T-helper 22 cell (primary cell): ENCODE results near the gene KLK8.
"Not testable (repeated sequence)": the region's sequence is repeated elsewhere in the genome, so short reads cannot be mapped to it uniquely, and the experiment has no call there.

ENCODE experiments used
- DNase-seq: peaks from one replicate; pipeline ENCODE4 v3.0.0-alpha.2; 2020; ENCODE audit warnings: low read depth

KLK8 gene

DNA sequence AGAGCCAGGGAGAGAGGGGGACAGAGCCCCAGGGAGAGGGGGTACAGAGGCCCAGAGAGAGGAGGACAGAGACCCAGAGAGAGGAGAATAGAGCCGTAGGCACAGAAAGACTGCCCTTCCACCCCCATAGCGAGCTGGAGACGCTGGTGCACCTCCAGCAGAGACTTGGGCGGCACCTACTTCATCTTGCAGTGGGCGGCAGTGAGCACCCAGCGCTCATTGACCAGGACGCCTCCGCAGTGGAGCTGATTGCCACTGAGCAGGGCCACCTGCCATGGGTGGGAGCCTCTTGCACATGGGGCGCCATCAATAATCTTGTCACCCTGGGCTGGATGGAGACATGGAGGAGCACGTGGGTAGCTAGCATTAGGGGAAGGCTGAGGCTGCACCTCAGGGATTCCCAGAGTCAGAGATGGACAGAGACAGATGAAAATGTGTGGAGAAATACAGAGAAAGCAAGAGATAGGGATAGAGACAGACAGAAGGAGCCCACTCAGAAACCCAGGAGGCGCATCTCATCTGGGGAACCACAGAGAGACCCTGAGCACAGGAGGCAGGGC, 19.7 kb downstream of the KLK8 start:
- DNase-seq, result no peak

DNA sequence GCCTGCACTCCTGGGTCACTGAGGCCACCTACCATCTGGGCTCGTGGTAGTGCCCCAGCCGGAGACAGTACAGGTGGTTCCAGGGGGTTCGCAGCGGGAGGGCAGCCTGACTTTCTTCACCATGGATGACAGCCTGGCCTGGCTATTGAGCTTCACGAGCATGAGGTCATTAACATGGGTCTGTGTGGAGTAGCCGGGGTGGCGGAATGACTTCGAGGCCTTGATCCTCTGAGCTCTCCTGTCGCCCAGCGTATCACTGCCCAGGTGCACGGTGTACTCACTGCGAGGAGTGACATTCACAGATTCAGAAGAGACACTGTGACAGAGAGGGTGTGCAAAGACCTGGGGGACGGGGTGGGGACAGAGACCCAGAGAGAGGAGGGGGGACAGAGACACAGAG, 21.2 kb downstream of the KLK8 start:
- no peak for DNase-seq

DNA sequence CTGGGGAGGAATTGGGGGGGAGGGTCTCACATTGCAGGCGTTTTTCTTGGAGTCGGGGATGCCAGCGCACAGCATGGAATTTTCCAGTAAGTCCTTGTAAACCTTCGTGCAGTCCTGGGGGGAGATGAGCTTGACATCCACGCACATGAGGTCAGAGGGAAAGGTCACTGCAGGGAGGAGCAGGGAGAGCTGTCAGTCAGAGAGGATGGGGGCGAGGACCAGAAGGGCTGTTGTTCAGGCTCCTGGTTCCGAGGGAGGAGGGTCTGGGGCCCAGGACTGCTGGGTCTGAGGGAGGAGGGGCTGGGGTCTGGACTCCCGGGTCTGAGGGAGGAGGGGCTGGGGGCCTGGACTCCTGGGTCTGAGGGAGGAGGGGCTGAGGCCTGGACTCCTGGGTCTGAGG, 21.6 kb downstream of the KLK8 start:
- DNase-seq, result no peak

DNA sequence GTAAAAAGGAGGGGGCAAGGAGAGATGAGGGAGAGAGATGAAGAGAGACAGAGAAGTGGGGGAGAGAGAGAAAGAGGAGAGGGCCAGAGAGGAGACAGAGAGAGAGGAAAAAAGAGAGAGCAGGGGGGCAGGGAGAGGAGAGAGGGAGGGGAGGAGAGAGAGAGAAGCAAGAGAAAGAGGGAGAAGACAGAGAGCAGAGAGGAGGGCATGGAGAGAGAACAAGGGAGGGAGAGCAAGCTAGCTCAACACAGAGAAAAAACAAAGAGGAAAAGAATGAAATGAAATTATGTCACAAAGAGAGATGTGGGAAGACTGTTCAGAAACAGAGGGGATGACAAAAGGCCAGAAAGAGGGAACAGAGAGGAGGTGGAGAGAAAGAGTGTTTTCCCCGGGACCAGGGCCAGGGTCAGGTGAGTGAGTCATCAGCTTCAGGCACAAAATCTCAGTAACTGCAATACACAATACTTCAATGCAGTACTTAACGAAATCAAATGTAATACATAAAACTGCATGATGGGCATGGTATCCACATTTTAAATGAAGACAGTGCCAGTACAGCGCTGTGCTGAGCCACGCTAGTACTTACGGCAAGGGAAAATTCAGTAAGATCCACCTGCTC, 22.5 kb downstream of the KLK8 start:
- no peak for DNase-seq

DNA sequence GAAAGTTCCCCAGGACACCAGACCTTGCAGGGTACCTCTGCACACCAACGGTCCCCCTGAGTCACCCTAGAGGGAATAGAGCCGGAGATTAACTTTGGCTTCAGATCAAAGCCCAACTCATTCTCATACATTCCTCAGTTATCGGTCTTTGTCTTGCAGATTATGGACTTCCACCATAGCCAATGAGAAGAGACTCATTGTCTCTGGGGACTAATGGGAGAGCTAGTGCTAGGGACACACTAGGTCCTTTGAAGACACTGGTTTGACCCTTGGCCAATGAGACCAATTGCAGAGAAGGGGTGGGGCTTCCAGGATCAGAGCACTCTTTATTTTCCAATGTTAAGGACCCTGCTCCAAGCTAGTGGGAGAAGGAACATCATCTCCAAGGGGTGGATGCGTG, 23.8 kb downstream of the KLK8 start:
- DNase-seq, result no peak

DNA sequence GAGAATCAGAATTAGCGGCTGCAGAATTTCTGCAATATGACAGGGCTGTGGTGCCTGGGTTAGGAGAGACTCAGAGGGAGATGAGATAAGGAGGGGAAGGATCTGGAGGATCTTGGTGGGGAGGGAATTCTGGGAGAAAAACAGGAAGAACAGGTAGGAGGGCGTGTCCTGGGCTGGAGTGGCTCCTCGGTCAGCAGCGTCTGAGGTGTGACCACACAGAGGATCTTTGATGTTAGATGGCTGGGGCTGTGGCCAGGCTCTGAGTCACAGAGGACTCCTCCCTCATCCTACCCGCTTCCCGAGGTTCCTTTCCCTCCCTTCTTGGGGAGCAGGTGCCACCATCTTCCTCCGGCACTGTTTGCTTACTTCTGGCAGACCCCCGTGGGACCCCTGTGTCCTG, 25.6 kb downstream of the KLK8 start:
- DNase-seq, result no peak

DNA sequence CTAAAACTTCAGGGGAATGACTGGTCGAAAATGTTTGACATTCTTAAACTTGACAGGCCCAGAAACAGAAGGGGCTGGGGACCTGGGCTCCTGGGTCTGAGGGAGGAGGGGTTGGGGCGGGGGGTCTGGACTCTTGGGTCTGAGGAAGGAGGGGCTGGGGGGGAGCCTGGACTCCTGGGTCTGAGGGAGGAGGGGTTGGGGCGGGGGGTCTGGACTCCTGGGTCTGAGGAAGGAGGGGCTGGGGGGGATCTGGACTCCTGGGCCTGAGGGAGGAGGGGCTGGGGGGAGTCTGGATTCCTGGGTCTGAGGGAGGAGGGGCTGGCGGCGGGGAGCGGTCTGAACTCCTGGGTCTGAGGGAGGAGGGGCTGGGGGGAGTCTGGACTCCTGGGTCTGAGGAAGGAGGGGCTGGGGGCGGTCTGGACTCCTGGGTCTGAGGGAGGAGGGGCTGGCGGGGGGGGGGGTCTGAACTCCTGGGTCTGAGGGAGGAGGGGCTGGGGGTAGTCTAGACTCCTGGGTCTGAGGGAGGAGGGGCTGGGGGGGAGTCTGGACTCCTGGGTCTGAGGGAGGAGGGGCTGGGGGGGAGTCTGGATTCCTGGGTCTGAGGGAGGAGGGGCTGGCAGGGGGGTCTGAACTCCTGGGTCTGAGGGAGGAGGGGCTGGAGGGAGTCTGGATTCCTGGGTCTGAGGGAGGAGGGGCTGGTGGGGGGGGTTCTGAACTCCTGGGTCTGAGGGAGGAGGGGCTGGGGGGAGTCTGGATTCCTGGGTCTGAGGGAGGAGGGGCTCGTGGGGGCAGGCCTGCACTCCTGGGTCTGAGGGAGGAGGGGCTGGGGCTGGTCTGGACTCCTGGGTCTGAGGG, 26.5 kb downstream of the KLK8 start:
- no peak for DNase-seq

DNA sequence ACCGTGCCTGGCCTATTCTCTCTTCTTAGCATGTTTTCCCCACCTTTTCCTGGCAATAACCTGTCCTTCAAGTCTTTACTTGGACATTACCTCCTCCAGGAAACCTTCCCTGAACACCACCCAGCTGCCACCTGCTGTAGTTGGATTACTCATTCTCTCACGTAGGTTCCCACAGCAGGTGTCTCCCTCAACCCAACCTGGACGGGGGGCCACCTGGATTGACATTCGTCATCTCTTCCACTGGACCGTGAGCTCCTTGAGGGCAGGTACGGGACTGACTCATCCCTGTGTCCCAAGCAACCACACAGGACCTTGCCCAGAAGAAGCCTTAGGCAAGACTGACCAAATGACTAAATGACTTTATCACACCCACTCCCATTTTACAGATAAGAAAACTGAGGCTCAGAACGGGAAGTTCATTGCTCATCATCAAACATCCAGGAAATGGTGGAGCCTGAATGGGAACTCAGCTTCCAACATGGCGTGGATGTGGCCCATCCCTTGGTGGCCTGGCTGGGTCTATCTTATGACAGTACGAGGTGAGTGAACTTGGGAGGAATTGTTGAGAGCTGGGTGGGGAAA, 28.5 kb downstream of the KLK8 start:
- no peak for DNase-seq

DNA sequence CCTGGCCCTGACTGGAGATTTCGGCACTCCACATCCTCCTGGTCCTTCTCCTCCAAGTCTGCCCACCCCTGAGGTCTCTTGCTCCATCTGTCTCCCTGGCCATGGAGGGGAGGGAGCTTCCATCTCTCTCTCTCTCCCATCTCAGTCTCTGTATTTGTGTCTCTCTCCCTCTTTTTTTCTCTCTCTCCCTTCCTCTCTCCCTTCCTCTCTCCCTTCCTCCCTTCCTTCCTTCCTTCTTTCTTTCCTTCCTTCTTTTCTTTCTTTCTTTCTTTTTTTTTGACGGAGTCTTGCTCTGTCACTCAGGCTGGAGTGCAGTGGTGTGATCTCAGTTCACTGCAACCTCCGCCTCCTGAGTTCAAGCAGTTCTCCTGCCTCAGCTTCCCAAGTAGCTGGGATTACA, 31.6 kb downstream of the KLK8 start:
- DNase-seq, result not testable (repeated sequence)

DNA sequence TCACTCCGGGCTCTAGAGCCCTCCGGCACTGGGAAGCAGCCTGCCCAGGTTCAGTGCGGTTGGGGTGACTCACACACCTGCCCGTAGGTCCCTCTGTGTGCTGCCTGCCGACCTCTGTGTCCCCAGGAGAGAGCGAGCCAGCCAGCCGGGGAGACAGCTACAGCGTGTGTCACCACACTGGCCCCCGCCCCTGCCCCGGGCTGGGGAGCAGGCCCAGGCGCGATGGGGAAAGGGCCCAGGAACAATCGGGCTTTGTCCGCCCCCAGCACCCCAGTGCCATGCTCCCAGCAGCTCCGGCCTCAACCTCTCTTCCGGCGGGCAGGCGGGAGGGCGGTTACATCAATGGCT, 32.0 kb downstream of the KLK8 start, which contains the start of gene KLK6:
KLK6 (minus strand) TSS at position 179 of the 348 bp plus-strand sequence. CDS start 1,487 bp downstream, outside the sequence.
- DNase-seq, result no peak

DNA sequence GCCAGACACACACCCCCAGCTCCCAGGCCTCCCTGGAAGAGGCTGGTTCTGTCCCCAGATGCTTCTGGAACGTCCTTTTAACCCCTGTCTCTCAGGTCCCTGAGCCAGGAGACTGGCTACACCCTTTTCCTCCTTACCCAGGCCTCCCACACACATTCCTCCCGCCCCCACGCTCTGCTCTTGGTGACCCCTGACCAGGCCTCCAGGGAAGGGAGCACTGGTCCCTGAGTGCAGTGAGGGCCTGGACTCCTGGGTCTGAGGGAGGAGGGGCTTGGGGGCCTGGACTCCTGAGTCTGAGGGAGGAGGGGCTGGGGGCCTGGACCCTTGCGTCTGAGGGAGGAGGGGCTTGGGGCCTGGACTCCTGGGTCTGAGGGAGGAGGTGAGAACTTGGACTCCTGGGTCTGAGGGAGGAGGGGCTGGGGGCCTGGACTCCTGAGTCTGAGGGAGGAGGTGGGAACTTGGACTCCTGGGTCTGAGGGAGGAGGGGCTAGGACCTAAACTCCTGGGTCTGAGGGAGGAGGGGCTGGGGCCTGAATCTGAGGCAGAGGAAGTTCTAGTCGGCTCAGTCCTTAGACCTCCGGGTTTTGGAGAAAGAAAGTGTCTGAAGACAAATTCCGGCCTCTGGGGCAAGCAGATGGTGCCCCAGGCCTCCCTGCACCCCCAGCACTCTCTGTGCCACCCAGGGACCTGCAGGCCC, 32.5 kb downstream of the KLK8 start:
- DNase-seq, result no peak

DNA sequence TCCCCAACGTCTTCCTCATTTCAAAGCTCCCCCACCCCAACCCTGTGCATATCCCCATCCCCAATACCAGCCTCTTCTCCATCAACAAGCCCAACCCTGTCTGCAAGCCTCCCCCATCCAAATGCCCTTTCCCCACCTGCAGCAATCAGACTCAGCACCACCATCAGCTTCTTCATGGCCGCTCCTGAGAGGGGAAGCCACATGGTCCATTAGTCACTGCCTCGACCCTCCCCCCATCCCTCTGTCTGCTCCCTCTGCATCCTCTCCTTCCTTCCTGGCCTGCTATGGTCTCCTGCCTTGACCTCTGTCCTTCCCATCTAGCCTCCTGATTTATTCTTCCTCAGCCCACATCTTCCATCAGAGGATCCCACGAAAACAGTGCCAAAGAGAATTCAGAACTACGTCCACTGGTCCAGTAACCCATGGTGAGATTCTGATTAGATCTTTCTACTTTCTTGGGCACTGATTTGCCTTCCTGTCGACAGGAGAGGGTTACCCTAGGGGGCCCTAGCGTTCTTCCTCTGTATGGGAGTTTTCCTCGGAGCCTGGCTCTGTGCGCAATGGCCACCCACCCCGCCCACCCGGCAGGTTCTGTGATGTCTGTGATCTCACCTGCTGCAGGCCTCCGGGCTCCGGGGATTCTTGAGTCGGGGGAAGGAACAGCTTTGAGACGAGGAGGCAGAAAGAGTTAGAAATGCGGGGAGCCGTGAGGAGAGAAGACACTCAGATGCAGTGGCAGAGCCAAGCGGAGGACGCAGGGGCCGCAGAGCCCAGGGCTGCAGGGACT, 33.3 kb downstream of the KLK8 start:
- no peak for DNase-seq

DNA sequence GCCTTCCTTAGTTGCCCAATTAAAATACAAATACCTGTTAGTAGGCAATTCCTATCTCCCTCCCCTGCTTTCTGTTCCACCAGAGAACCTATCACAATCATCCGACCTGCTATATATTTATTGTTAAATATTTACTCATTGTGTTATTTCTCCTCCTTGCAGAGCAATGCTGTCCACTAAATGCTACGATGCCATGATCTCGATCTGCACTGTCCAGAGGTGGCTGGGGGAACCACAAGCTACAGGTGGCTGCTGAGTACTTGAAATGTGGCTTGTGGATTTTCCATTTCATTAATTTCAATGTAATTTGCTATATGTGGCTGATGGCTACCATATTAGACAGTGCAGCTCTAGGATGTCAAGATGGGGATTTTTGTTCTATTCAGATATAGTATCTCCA, 37.1 kb downstream of the KLK8 start:
- no peak for DNase-seq

DNA sequence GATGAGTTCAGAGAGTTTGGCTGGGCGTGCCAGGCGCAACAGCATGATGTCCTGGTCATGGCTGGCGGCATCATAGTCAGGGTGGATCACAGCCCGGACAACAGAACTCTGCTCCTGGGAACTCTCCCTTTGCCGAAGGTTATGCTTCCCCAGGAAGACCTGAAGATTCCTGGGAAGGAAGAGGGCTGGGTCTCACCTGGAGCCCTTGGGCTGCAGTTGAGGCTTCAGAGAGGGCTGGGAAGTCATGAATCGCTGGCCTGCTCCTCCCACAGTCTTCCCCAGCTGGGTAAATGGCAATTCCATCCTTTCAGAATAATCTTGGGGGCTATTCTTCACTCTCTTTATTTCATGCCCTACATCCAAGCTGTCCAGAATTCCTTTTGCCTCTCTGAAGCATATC, 38.0 kb downstream of the KLK8 start:
- DNase-seq, result no peak

DNA sequence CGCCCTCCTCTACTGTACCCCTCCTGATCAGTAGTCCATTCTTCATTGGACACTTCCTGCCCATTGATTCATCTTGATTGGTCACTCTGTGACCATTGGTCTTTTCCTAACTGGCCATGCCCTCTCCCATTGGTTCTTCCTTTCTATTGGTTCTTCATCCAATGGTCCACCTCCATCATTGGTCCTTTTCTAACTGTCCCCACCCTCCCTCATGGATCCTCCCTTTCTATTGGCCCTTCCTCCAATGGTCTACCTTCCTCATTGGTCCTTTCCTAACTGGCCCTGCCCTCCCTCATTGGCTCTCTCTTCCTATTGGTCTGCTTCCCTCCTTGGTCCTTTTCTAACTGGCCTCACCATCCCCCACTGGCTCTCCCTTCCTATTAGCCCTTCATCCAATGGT, 39.2 kb downstream of the KLK8 start:
- no peak for DNase-seq

DNA sequence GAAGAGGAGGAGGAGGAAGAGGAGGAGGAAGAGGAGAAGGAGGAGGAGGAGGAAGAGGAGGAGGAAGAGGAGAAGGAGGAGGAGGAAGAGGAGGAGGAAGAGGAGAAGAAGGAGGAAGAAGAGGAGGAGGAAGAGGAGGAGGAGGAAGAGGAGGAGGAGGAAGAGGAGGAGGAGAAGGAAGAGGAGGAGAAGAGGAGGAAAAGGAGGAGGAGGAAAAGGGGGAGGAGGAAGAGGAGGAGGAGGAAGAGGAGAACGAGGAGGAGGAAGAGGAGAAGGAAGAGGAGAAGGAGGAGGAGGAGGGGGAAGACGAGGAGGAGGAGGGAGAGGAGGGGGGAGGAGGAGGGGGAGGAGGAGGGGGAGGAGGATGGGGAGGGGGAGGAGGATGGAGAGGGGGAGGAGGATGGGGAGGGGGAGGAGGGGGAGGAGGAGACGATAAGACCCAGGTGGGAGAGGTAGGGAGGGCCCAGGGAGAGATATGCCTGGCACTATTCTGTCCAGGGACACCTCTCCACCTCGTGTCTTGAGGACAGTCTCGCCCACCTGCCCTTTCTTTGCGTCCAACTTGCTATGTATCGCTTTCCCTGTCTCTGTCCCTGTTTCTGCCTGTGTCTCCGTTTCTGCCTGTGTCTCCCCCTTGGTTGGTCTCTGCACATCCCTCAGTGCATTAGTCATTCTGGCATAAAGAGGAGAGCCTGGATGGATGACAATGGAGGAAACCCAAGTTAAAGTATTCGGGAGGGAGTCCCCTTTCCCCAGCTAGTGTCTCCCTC, 41.5 kb downstream of the KLK8 start:
- no peak for DNase-seq

DNA sequence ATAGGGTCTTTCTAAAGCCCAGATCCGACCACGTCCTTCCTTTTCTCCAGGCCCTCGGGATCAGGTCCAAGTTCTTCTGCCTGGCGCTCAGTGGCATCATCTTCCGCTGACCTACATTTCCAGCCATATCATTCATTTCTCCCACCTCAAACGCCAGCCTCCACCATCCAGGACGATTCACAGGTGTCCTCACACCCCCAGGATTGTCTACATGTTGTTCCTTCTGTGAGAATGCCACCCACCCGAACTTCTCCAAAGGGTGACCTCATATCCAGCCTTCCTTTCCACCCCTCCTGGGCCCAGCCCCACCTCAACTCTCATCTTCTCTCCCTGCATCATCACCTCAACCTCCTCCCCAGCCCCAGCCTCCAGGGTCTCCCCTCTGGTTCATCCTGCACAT, 43.8 kb downstream of the KLK8 start:
- no peak for DNase-seq

DNA sequence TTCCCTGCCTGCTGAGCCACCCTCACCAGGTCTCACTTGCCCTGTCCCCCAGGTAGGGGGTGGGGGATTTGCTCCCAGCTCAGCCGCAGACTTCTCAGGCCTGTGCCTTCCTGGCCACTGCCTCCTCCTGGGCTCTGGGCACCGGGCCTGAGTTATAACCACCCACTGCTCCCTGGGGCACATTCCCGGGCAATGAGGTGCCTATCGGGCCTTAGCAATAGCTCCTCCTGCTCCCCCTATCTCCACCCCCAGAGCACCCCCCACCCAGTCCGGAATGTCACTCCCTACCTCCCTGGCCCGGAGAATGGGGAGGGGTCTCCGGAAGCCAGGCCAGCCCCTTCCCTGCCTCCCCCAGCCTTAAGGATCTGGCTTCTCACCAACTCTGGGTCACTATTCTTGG, 48.5 kb downstream of the KLK8 start, which contains the start of gene KLK5:
KLK5 (minus strand) TSS at position 129 of the 400 bp plus-strand sequence. CDS start 381 bp downstream, outside the sequence.
- DNase-seq, result no peak

DNA sequence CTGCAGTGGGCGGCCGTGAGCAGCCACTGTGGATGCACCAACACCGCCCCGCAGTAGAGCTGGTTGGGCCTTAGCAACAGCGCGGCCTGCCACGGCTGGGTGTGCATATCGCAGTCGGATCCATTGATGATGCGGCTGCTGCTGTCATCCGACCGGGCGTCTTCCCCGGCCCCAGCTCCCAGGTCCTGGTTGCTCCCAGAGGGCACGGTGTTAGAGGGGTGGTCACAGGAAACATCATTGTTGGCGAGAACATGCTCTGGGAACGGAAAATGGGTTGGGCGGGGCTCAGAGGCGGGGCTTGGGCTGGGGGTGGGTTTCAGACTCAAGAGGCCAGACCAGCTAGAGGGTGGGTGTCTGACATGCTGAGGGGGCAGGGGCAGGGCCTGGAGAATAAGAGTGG, 51.5 kb downstream of the KLK8 start:
- no peak for DNase-seq

DNA sequence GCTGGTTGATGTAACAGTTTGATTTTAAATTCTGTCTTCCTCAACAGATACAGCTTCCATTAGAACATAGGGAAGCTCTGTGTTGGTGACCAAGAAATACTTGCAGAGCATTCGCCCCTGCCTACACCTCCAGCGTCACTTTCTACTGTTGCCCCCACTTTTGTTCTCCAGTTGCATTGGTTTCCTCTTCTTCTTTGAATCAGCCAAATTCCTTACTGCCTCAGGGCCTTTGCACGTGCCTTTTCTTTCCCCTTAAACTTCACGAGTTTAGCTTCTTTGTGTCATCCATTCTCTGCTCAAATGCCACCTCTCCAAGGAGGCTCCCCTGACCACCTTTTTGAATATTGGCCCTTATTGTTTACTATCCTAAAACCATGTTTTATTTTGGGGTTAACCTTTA, 54.3 kb downstream of the KLK8 start:
- DNase-seq, result no peak
